ENCODE results near the gene PTGIR.

PTGIR gene

DNA sequence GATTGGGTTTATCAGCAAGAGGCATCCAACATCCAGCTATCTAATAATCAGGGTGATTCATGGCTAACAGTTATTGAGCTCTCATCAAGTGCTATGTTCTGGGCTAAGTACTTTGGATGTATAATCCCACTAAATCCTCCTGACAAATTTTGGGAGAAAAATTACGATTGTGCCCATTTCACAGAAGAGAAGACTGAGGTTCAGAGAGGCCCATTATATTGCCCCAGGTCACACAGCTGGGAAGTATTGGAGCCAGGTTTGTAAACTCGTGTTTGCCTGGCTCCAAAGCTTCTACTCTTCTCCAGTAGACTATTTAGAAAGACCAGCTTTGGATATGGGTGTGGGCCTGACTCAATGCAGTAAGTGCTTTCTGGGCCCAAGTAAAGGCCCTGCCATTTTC, 44.6 kb downstream of the PTGIR start:
- peak in 1 of 42 donors; percentile 12 for DNase-seq
- intact Hi-C loops (cut with DNase I): no loop called here

GRCh38 chr19:46579361-46579879, 45.5 kb downstream of the PTGIR start:
- intact Hi-C loops (cut with DNase I): no loop called here
- DNase-seq: peak in 24 of 42 donors; percentile 13 to 73 (median 41)

GRCh38 chr19:46578450-46578849, 46.4 kb downstream of the PTGIR start:
- DNase-seq: peak in 1 of 42 donors; percentile 5
- intact Hi-C loops (cut with DNase I): no loop called here

- intact Hi-C loops (cut with DNase I): no loop called here
- peak; percentile 33 to 89 (median 73) for DNase-seq
Measured at GRCh38 chr19:46574533-46574932, 50.4 kb downstream of the PTGIR start.

GRCh38 chr19:46573679-46574498, 51.0 kb downstream of the PTGIR start:
- intact Hi-C loops (cut with DNase I): no loop called here
- DNase-seq: peak in 1 of 42 donors; percentile 17

DNA sequence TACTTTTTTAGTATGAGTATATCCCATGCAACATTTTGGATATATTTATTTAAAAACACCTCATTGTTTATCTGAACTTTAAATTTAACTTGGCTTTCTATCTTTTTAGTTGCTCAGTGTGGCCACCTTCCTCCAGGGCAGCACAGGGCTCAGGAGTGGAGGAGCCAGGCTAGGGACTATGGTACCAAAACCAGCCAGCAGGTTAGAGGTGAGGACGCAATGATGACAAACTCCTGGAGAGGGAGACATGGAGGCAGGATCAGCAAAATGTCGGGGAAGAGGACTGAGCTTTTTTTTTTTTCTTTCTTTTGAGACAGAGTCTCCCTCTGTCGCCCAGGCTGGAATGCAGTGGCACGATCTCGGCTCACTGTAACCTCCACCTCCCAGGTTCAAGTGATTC, 53.4 kb downstream of the PTGIR start:
- intact Hi-C loops (cut with DNase I): no loop called here
- peak in 1 of 42 donors; percentile 35 for DNase-seq
